Left renal cortex interstitium (tissue), 4 donors: ENCODE data around the gene CDX4. TPM values are rescaled to one million over a fixed set of nuclear protein-coding genes. Genes with fewer than 3 reads are reported as not detected.
"Not testable (repeated sequence)": the region's sequence is repeated elsewhere in the genome, so short reads cannot be mapped to it uniquely, and the experiment has no call there.

Experiments
- DNase-seq, 4 donors: peaks; one replicate each; pipeline ENCODE4 v3.0.0-alpha.2; 2013; ENCODE audit warnings: low read depth in 4 of 4, low spot score in 2 of 4, missing footprints in 1 of 4
- polyA plus RNA-seq, 4 donors: library from polyadenylated mRNA; unstranded; fragments of 120-200 nt; gene quantifications; one replicate each; pipeline ENCODE4 v1.2.1, GENCODE V29; 2013; ENCODE audit not compliant: insufficient read length in 4 of 4

The CDX4 gene
- polyA plus RNA-seq, result not detected

DNA sequence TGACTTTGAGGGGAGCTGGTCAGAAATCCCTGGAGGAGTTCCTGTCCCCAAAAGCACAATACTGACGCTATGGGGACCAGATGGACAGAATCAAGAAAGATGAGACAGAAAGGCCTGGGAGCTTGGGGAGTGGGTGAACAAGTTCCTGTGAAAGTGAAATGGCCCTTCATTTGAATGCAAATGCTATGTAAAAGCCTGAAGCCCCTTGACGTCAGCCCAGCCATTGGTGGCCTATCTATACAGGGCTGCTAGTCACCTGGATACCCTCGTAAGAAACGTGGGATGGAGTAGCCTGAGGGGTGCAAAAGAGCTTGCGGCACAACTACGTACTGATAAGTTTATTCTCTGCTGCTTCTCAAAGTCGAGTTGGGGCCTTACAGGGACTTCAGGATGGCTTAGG, at the start of gene CDX4:
Gene CDX4, plus strand, starts transcription at position 223 of the 400 bp plus-strand sequence. CDS start 201 bp downstream, outside the sequence.
- DNase-seq, result no peak

- DNase-seq, result no peak
Observed at GRCh38 chrX:73398185-73398914, 48.5 kb upstream of the CDX4 start.

- no peak for DNase-seq
Observed at GRCh38 chrX:73400136-73400748, 46.6 kb upstream of the CDX4 start.

GRCh38 chrX:73401591-73402266, 45.1 kb upstream of the CDX4 start:
- peak in 1 of 4 donors; percentile 2 for DNase-seq

DNA sequence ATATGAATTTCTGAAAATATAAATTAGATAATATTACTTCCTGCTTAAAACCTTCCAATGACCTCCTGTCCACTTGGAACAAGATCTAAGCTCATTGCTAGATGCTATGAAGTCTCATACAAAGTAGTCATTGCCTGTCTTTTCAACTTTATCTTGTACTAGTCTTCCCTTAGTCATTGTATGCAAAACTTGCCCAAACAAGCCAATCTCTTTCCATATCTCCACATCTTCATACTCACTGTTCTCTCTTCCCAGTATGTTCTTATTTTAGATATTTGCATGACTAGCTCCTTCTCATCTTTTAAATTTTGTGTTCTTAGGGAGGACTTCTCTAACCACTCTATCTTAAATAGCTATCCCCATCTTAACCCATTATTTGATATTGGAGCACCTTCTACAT, 33.9 kb upstream of the CDX4 start:
- DNase-seq, result no peak

- no peak for DNase-seq
Observed at GRCh38 chrX:73447311-73447794, 500 bp downstream of the CDX4 start.

- DNase-seq, result no peak
Observed at GRCh38 chrX:73448379-73448778, 1.5 kb downstream of the CDX4 start.

- no peak for DNase-seq
Observed at GRCh38 chrX:73455171-73455570, 8.3 kb downstream of the CDX4 start.

DNA sequence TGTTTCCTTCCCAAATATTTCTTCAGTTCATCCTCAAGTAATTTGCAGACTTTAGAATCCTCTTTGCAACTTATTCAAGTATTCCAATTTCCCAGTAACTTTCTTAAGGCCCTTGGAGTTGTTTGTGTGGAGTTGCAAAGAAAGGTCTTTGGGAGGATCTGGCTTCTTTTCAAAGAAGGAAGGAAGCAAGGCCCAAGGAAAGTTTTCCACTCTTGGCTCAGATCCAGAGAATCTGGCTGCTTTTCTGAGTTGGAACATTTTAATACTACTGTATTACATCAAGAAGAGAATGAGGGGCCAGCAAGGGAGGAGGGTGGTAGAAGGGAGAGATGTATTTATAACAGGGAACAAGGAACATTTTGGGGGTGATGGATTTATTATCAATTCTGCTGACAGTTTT, 10.5 kb downstream of the CDX4 start:
- peak in 1 of 4 donors; percentile 28 for DNase-seq

DNA sequence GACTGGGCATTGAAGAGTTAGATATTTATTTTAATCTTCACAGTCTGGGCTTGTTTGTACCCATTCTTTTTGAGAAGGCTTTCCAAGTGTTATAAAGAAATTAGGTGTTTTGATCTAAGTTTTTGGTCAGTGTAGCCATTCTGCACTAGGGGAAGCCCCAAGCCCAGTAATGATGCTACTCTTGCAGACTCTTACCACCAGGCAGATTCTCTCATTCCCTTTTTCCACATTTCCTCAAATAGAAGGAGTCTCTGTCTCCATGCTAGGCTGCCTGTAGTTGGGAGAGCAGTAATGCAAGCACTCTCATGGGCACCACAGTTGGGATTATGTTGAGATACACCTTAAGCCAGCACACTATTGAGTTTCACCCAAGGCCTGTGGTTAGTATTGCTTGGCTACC, 21.5 kb downstream of the CDX4 start:
- DNase-seq, result no peak

- no peak for DNase-seq
Observed at GRCh38 chrX:73478961-73479360, 32.1 kb downstream of the CDX4 start.

DNA sequence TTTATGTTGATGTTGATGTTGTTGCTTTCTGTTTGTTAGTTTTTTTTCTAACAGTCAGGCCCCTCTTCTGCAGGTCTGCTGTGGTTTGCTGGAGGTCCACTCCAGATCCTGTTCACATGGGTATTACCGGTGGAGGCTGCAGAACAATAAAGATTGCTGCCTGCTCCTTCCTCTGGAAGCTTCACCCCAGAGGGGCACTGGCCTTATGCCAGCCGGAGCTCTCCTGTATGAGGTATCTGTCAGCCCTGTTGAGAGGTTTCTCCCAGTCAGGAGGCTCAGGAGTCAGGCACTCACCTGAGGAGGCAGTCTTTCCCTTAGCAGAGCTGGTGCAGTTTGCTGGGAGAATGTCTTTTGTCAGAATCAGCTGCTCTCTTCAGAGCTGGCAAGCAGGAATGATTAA, 34.7 kb downstream of the CDX4 start:
- no peak for DNase-seq

- no peak for DNase-seq
Observed at GRCh38 chrX:73490661-73491060, 43.8 kb downstream of the CDX4 start.

- DNase-seq, result not testable (repeated sequence)
Observed at GRCh38 chrX:73492178-73492577, 45.3 kb downstream of the CDX4 start.

Other genes with a start within 250 kb of the CDX4 start
- 1 to 10 TPM; 1.8 to 4.0 (median 2.5) TPM for gene NAP1L2, start 232.2 kb upstream of the CDX4 start, polyA plus RNA-seq
- 10 to 100 TPM in 2 of 4 donors, 1 to 10 TPM in 2; 9.8 to 12.0 (median 10.0) TPM for gene CHIC1, start 116.1 kb downstream of the CDX4 start, polyA plus RNA-seq